ENCODE measurements around the gene WFIKKN2.
"Not testable (repeated sequence)": the region's sequence is repeated elsewhere in the genome, so short reads cannot be mapped to it uniquely, and the experiment has no call there.

Gene WFIKKN2

DNA sequence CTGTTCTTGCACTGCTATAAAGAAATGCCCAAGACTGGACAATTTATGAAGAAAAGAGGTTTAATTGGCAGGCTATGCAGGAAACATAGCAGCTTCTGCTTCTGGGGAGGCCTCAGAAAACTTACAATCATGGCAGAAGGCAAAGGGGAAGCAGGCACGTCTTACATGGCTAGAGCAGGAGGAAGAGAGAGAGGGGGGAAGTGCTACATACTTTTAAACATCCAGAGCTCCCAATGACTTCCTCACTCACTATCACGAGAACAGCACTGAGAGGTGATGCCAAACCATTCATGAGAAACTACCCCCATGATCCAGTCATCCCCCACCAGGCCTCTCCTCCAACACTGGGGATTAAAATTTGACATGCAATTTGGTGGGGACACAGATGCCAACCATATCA, 13.3 kb downstream of the WFIKKN2 start:
- in situ Hi-C loops (cut with MboI; ENCODE audit: low sequenced_read_pairs): no loop called here

GRCh38 chr17:50850640-50851039, 15.3 kb downstream of the WFIKKN2 start:
- in situ Hi-C loops (cut with MboI; ENCODE audit: low sequenced_read_pairs): loop anchor here (5.0 kb wide), 1 partner anchor 107 kb away; no protein-coding TSS in a partner anchor

DNA sequence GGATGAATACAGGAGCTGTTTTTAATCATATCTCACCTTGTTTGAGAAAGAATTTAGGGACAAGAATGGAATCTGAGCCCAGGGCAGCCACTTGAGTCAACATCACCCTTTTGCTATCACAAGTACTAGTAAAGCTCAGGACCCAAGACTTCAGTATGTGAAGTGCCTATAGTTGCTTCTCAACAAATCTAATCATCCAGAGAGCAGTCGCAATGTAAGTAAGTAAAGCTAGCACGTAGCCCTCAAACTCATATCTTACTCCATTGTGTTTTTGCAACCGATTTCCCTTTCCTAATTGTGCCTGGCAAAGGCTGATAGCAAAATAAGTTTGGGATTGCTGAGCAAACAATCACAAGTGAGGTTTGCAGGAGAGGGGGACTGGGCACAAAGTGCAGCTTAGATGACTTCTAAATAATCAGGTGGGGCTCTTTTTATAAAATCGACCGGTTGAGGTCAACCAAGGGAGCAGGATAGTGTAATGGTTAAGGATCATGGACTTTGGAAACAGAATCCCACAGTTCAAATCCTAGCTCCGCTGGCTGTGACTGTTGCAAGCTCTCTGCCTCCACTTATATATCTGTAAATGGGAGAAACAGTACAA, 17.7 kb downstream of the WFIKKN2 start:
- in situ Hi-C loops (cut with MboI; ENCODE audit: low sequenced_read_pairs): loop anchor here (5.0 kb wide), 1 partner anchor 104 kb away; no protein-coding TSS in a partner anchor

- in situ Hi-C loops (cut with MboI; ENCODE audit: low sequenced_read_pairs): loop anchor here (5.0 kb wide), 1 partner anchor 104 kb away; no protein-coding TSS in a partner anchor
Observed at GRCh38 chr17:50853781-50854180, 18.4 kb downstream of the WFIKKN2 start.

DNA sequence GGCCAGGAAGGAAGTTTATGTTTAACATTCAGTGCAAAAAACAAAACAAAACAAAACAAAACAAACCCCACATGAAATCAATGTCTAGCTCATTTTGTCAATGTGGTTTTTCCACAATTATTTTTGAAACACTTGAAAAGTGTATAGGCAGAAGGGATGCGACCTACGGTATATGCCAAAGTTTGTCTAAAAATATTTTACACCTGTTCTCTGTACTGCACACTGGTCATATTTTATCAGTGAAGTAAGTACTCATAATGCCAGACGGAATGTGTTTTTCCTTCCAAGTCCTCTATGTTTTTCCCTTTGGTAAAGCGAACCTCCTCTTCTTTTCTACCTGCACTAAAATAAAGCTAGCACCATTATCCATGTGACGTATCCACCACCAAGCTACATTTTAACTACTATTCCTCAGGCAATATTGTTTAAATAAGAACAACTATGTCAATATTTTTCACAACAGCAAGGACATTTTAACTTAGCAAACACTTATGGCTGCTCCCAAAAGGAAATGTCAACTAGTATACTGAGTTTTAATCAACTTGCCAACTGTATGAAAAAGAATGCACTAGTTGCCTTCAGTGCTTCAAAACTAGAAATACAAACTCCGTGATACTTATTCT, 20.4 kb downstream of the WFIKKN2 start:
- in situ Hi-C loops (cut with MboI; ENCODE audit: low sequenced_read_pairs): no loop called here

GRCh38 chr17:50856431-50856830, 21.0 kb downstream of the WFIKKN2 start:
- in situ Hi-C loops (cut with MboI; ENCODE audit: low sequenced_read_pairs): no loop called here

DNA sequence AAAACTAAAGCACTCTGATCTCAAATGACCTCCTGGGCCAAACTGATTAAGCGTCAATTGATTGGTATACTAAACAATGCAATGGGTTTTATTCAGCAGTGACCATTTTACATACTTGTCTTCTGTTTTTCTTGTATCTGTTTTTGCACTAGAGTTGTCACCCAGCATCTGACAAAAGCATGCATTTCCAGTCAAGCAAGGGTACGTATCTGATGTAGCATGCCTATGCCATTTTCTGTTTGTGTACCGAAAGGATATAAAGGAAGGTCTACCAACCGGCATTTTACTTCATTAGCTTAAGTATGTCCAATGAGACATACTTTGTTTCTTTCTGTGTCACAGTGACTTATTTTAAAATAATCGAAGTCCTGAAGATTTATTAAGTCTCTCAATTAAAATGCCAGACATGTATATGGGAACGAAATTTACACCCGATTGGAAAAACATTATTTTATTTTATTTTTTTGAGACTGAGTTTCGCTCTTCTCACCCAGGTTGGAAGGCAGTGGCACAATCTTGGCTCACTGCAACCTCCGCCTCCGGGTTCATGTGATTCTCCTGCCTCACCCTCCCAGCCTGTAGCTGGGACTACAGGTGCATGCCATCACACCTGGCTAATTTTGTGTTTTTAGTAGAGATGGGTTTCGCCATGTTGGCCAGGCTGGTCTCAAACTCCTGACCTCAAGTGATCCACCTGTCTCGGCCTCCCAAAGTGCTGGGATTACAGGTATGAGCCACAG, 23.3 kb downstream of the WFIKKN2 start:
- in situ Hi-C loops (cut with MboI; ENCODE audit: low sequenced_read_pairs): no loop called here

DNA sequence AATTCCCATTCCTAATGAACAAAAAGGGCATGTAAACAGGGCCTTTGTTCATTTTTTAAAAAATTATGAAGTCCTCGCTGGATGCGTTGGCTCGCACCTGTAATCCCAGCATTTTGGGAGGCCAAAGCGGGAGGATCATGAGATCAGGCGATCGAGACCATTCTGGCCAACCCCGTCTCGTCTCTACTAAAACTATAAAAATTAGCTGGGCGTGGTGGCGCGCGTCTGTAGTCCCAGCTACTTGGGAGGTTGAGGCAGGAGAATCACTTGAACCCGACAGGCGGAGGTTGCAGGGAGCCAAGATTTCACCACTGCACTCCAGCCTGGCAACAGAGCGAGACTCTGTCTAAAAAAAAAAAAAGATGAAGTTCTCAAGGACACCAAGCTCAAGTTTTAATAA, 24.3 kb downstream of the WFIKKN2 start:
- in situ Hi-C loops (cut with MboI; ENCODE audit: low sequenced_read_pairs): not testable (repeated sequence)

DNA sequence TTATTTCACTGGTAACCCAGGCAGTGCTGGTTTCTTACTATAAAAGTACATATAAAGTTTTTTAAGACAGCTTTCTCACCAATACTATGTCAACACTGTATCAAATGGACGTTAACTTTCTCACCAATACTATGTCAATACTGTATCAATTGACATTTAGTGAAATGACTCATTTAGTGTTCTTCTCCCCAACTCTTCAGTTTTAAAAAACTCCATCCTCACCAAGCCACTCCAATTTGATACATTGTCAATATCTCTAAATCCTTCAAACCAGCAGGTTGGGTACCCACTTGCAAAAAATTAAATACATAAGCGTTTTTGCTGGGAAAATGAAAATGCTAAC, 25.9 kb downstream of the WFIKKN2 start:
- in situ Hi-C loops (cut with MboI; ENCODE audit: low sequenced_read_pairs): no loop called here

DNA sequence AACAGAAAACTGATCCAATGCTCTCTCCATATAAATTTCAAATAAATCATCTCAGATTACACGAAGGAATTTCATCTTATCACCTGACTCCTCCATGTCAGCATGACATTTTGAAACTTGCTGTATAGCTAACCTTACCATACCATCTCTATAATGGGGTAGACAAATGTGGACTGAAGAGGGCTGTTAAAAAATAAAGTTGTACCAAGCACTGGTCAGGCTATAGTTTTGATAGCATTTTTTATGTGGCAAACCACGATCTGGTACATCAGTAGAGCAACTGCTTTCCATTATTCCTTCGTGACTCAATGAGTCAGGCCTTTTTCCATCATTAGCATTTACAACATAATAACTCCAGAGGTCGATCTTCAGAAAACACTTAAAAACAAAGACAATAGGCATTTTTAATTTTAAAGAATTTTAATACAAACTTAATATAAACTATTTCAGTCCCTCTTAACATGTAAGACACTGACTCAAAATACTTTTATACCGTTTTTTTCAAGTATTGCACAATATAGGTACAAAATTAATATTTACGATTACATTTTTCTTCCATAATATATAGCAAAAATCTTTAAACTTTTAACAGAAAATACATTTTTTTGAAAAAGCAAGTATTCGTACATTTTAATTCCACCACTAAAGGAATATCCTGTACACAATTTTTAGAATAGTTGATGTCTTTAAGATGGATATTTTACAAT, 26.6 kb downstream of the WFIKKN2 start:
- in situ Hi-C loops (cut with MboI; ENCODE audit: low sequenced_read_pairs): no loop called here

DNA sequence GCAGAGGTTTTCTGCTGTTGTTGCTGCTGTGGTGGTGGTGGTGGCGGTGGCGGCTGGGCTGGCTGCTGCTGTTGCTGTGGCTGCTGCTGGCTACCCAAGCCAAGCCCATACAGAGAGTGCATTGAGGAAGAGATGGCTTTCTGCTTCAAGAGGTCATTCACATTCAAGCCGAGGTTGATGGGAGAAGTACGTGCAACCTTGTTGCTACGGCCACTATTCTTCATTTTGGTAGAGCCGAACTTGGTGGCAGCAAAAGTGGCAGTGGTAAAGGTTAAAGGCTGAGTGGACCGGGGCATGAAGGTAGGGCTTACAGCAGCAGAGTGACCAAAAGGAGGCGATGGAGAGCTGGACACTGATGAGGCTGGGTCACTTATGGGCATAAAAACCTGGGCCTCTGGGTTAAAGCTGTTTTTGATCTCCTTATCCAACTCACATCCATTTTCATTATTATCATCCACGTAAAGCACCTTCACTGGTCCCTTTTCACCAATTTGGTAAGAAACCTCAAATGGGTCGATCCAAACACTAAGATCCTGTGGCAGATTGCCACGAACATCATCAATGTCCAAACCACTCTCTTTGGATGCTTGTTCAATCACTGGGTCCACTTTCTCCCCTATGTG, 27.9 kb downstream of the WFIKKN2 start:
- in situ Hi-C loops (cut with MboI; ENCODE audit: low sequenced_read_pairs): no loop called here

GRCh38 chr17:50863931-50864330, 28.5 kb downstream of the WFIKKN2 start:
- in situ Hi-C loops (cut with MboI; ENCODE audit: low sequenced_read_pairs): no loop called here

GRCh38 chr17:50864747-50865059, 29.3 kb downstream of the WFIKKN2 start:
- in situ Hi-C loops (cut with MboI; ENCODE audit: low sequenced_read_pairs): no loop called here

GRCh38 chr17:50865060-50865867, 29.9 kb downstream of the WFIKKN2 start:
- in situ Hi-C loops (cut with MboI; ENCODE audit: low sequenced_read_pairs): no loop called here

- in situ Hi-C loops (cut with MboI; ENCODE audit: low sequenced_read_pairs): no loop called here
Observed at GRCh38 chr17:50865868-50866260, 30.5 kb downstream of the WFIKKN2 start.

GRCh38 chr17:50866261-50866949, 31.0 kb downstream of the WFIKKN2 start, which contains the start of gene TOB1:
Gene TOB1, minus strand, starts transcription at chr17:50866354. Its CDS starts 2,337 bp downstream, at chr17:50864017.
- in situ Hi-C loops (cut with MboI; ENCODE audit: low sequenced_read_pairs): no loop called here

- in situ Hi-C loops (cut with MboI; ENCODE audit: low sequenced_read_pairs): no loop called here
Observed at GRCh38 chr17:50866950-50867362, 31.6 kb downstream of the WFIKKN2 start.

- in situ Hi-C loops (cut with MboI; ENCODE audit: low sequenced_read_pairs): no loop called here
Observed at GRCh38 chr17:50867363-50868139, 32.2 kb downstream of the WFIKKN2 start.

- in situ Hi-C loops (cut with MboI; ENCODE audit: low sequenced_read_pairs): no loop called here
Observed at GRCh38 chr17:50868140-50868438, 32.7 kb downstream of the WFIKKN2 start.

All from HL-60/S4 treated with retinoic acid at 250 ng/mL for 4 days and 3 days (cell line).